Gastrocnemius medialis (tissue), 4 donors: ENCODE measurements around the gene PFKFB3. TPM values are rescaled to one million over a fixed set of nuclear protein-coding genes. Genes with fewer than 3 reads are reported as not detected.

Source experiments
- ATAC-seq, 2 donors: fragments of 150-250 bp; one replicate each; pipeline ENCODE4 v1.9.1; 2016
- DNase-seq, 2 donors: peaks; one replicate each; pipeline ENCODE4 v3.0.0-alpha.2; 2019
- H3K27ac ChIP-seq, 4 donors: fragments of 200-600 bp; sonication (generic); 1 replicate in 1 of 4; 2 replicates in 3 of 4; pipeline ENCODE4 v1.5.1; 2016 to 2018; ENCODE audit warnings: mild to moderate bottlenecking in 2 of 4, moderate library complexity in 1 of 4
- H3K27me3 ChIP-seq, 3 donors: fragments of 200-600 bp; sonication (generic) in 2 of 3; 1 replicate in 1 of 3; 2 replicates in 2 of 3; pipeline versions ENCODE4 v1.5.1 to v1.6.0; 2016 to 2019; ENCODE audit warnings: mild to moderate bottlenecking in 1 of 3, moderate library complexity in 1 of 3
- H3K36me3 ChIP-seq, 2 donors: fragments of 200-600 bp; sonication (generic) in 1 of 2; one replicate each; pipeline ENCODE4 v1.5.1; 2017 to 2018
- H3K4me1 ChIP-seq, 2 donors: fragments of 200-600 bp; sonication (generic) in 1 of 2; one replicate each; pipeline ENCODE4 v1.5.1; 2016 to 2017; ENCODE audit warnings: mild to moderate bottlenecking in 2 of 2
- H3K4me3 ChIP-seq, 4 donors: fragments of 200-600 bp; sonication (generic) in 3 of 4; 1 replicate in 1 of 4; 2 replicates in 3 of 4; pipeline ENCODE4 v1.5.1; 2016 to 2019; ENCODE audit warnings: mild to moderate bottlenecking in 2 of 4
- H3K9me3 ChIP-seq, 3 donors: fragments of 200-600 bp; sonication (generic) in 2 of 3; 1 replicate in 1 of 3; 2 replicates in 2 of 3; pipeline ENCODE4 v1.5.1; 2016 to 2019
- CTCF ChIP-seq, 5 experiments: fragments of 450-650 bp in 3 of 5; fragments of 200-600 bp in 2 of 5; sonication (generic) in 2 of 5; IDR thresholded peaks in 4 of 5; conservative IDR thresholded peaks in 1 of 5; 1 replicate in 4 of 5; 2 replicates in 1 of 5; pipeline ENCODE4 v1.5.1; 2016 to 2019; ENCODE audit warnings: antibody characterized with exemption in 5 of 5, mild to moderate bottlenecking in 3 of 5, moderate library complexity in 3 of 5
- POLR2A ChIP-seq, 2 donors: fragments of 450-650 bp; IDR thresholded peaks; one replicate each; pipeline ENCODE4 v1.6.1; 2017; ENCODE audit warnings: antibody characterized with exemption in 2 of 2, mild to moderate bottlenecking in 2 of 2, moderate library complexity in 2 of 2
- in situ Hi-C, 4 donors: fragments of 200-750 bp; cut with MboI; loops; one replicate each; pipeline versions ENCODE4 v1.15.0 to v1.8.0; 2017; ENCODE audit warnings: low sequenced_read_pairs in 4 of 4
- intact Hi-C: fragments of 100-400 bp; cut with DNase I; formaldehyde crosslinking; loops from one replicate; pipeline ENCODE4 v1.15.1; 2023; ENCODE audit warnings: low total_unique reads
- total RNA-seq, 4 donors: library from RNA; depleted of rRNA; stranded (reverse); fragments of >200 nt; gene quantifications; one replicate each; pipeline versions ENCODE4 v1.1.0 to v1.2.3, GENCODE V29; 2016

Gene PFKFB3
- total RNA-seq, 4 donors from 2014 or later, result 218 to 1,159 (median 337) TPM

DNA sequence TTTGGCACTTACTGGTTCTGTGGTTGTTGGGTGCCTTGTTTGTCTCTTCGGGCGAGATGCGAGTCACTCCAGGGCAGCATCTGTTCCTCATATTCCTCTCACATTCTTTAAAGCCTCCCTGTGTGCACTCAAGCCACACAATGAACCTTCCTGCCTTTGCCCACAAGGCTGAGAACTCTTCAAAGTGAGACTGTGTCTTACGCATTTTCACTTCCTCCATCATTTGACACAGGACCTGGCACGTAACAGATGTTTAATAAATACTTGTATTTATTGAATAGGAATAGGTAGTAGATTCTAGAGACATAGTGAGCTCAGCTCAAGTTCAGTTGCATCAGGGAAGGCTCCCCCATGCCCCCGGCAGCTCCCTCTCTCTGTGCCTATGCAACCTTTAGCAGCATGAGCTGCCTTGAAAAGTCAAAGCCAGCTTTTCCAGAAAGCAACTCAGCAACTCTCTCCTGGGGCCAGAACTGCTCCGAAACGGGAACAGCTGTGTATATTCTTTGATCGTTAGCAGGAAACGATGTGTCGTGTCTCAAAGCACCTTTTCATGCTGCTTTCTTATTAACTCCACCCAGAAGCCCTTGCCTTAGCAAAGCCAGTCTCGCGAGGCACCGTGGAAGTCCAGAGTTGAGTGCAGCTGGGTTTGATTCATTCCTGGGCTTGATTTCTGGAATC, 97.5 kb downstream of the PFKFB3 start:
- Histone ChIP-seq H3K4me3 (no peak overlapping the region), H3K27ac (no peak overlapping the region), H3K4me1 (no peaks in the 10 kb centered on the region), H3K36me3 (no peaks in the 10 kb centered on the region), H3K27me3 (no peaks in the 10 kb centered on the region), H3K9me3 (no peaks in the 10 kb centered on the region)
- in situ Hi-C loops, result no loop called here
- intact Hi-C loops, result no loop called here
- no peak for DNase-seq
- no peak for TF ChIP-seq CTCF (IDR thresholded peaks at IDR 0.05 in 4 of 5, conservative IDR thresholded peaks at IDR 0.05 in 1 of 5)
- TF ChIP-seq POLR2A (IDR thresholded peaks at IDR 0.05), result no peak
- no peak for ATAC-seq

DNA sequence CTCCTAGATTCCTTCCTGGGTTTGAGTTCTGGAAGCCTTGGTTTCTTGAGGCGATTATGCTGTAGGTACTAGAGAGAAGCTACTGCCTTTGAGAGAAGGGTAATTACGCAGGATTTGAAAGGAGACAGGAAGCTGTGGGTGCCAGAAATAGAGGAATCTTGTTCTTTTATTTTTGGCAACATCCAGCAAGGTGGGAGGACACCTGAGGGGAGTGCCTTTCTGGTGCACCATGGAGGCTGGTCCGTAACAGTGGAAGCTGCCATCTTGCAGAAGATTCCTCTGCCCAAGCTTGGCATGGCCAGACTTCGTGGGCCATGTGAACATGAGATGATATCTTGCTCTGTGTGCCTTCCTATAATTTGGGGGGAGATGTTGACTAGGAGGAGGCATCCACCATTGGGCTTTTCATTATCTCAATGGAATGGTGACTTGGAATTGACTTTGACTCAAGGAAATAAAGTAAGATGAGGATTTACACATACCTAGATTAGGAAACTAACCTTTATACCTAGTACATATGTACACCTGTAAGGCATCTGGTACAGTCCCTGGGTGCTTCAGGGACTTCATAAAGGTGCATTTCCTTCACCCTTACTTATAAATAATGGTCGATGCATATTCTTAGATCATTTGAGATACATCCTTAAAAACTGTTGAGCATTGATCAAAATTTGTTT, 98.2 kb downstream of the PFKFB3 start:
- ATAC-seq (no peak), DNase-seq (no peak)
- no peaks in the 10 kb centered on the region for H3K27me3 ChIP-seq
- H3K4me3 ChIP-seq, result no peak overlapping the region
- no peaks in the 10 kb centered on the region for H3K9me3 ChIP-seq
- H3K4me1 ChIP-seq, result no peaks in the 10 kb centered on the region
- intact Hi-C loops (no loop called here), in situ Hi-C loops (no loop called here)
- H3K36me3 ChIP-seq, result no peaks in the 10 kb centered on the region
- no peak for TF ChIP-seq CTCF (IDR thresholded peaks at IDR 0.05 in 4 of 5, conservative IDR thresholded peaks at IDR 0.05 in 1 of 5)
- no peak for TF ChIP-seq POLR2A (IDR thresholded peaks at IDR 0.05)
- no peak overlapping the region for H3K27ac ChIP-seq

DNA sequence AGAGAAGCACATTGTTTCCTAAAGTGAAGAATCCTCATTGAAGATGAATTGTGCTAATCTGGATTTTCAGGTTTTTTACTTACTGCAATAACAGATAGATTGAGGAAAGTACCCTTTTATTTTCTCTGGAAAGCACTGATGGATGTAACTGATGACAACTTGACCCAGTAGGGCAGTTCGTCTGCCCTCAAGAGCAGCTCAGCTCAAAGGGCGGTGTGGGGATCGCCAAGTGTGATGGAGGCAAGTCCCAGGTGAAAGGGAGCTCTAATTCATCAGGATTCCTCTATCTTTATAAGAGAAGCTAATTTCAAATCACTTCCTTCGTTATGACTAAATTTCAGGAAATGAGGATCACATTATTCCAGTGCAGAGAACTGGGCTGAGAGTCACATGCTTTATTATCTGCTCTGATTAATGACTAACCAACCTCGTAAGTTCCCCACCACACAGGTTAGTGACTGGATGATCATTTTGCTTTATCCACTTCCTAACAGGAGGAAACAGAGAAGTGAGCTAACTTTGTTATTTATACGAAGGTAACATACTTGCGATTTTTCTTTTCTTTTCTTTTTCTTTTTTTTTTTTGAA, 98.8 kb downstream of the PFKFB3 start:
- DNase-seq (no peak), ATAC-seq (no peak)
- in situ Hi-C loops (no loop called here), intact Hi-C loops (no loop called here)
- no peak overlapping the region for H3K4me3 ChIP-seq
- no peaks in the 10 kb centered on the region for H3K36me3 ChIP-seq
- H3K4me1 ChIP-seq, result no peaks in the 10 kb centered on the region
- H3K27ac ChIP-seq, result no peak overlapping the region
- H3K9me3 ChIP-seq, result no peaks in the 10 kb centered on the region
- no peak for TF ChIP-seq CTCF (IDR thresholded peaks at IDR 0.05 in 4 of 5, conservative IDR thresholded peaks at IDR 0.05 in 1 of 5)
- TF ChIP-seq POLR2A (IDR thresholded peaks at IDR 0.05), result no peak
- no peaks in the 10 kb centered on the region for H3K27me3 ChIP-seq

Other genes starting within 250 kb of the PFKFB3 start
- gene IL15RA, start 225.4 kb upstream of the PFKFB3 start, total RNA-seq, result 10 to 100 TPM; 13.1 to 17.6 (median 15.6) TPM
- 1 to 10 TPM in 1 of 4 donors, not detected in 3; 2.1 TPM for gene IL2RA, start 140.6 kb upstream of the PFKFB3 start, total RNA-seq
- 10 to 100 TPM; 53.2 to 67.4 (median 60.1) TPM for gene RBM17, start 113.9 kb upstream of the PFKFB3 start, total RNA-seq